Esophagus squamous epithelium (tissue), 4 donors: Measurements from ENCODE around the gene TPM2.

ENCODE experiments used
- CTCF ChIP-seq, 6 experiments: fragments of 450-650 bp in 4 of 6; fragments of 200-600 bp in 2 of 6; sonication (generic) in 2 of 6; IDR thresholded peaks; one replicate each; pipeline ENCODE4 v1.5.1; 2016 to 2019; ENCODE audit warnings: antibody characterized with exemption in 6 of 6, mild to moderate bottlenecking in 4 of 6, moderate library complexity in 4 of 6
- POLR2A ChIP-seq, 4 donors: fragments of 450-650 bp; IDR thresholded peaks; one replicate each; pipeline ENCODE4 v1.6.1; 2017; ENCODE audit warnings: antibody characterized with exemption in 4 of 4, mild to moderate bottlenecking in 4 of 4, moderate library complexity in 3 of 4

- TF ChIP-seq CTCF (IDR thresholded peaks at IDR 0.05), result no peak
- no peak for TF ChIP-seq POLR2A (IDR thresholded peaks at IDR 0.05)
These were observed 8.5 kb upstream of the TPM2 start for GRCh38 chr9:35698231-35698630.
